Measurements from ENCODE around the gene SOWAHC. TPM values are rescaled to one million over a fixed set of nuclear protein-coding genes. Genes with fewer than 3 reads are reported as not detected.
A peak's percentile ranks its signal among the peaks of the same experiment; 100 is the strongest.
"Not testable (repeated sequence)": the region's sequence is repeated elsewhere in the genome, so short reads cannot be mapped to it uniquely, and the experiment has no call there.

The SOWAHC gene, protein sequence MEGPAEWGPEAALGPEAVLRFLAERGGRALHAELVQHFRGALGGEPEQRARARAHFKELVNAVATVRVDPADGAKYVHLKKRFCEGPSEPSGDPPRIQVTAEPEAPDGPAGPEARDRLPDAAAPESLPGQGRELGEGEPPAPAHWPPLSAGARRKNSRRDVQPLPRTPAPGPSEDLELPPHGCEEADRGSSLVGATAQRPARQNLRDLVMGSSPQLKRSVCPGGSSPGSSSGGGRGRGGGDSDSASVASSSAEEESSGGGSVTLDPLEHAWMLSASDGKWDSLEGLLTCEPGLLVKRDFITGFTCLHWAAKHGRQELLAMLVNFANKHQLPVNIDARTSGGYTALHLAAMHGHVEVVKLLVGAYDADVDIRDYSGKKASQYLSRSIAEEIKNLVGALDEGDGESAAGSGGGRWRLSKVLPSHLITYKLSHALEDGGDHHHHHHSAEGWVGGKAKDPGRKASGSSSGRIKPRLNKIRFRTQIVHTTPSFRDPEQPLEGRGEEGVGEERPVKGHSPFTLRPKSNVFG
- 1 to 10 TPM in 2 of 4 donors, under 1 TPM in 2; 0.75 to 1.1 (median 0.93) TPM for total RNA-seq
- polyA plus RNA-seq, result 1 to 10 TPM in 1 of 3 donors, under 1 TPM in 2; 0.56 to 3.4 (median 0.99) TPM
- long read RNA-seq, donor 1, full-length matches to known transcripts, result 1 of 1 reads
- long read RNA-seq, donor 1, partial matches to known transcripts, result 0 of 1 reads
- long read RNA-seq, donor 1, other reads (novel, unspliced or antisense), result 0 of 1 reads
- long read RNA-seq, donor 2, full-length matches to known transcripts, result 4 of 4 reads
- long read RNA-seq, donor 2, partial matches to known transcripts, result 0 of 4 reads
- long read RNA-seq, donor 2, other reads (novel, unspliced or antisense), result 0 of 4 reads

DNA sequence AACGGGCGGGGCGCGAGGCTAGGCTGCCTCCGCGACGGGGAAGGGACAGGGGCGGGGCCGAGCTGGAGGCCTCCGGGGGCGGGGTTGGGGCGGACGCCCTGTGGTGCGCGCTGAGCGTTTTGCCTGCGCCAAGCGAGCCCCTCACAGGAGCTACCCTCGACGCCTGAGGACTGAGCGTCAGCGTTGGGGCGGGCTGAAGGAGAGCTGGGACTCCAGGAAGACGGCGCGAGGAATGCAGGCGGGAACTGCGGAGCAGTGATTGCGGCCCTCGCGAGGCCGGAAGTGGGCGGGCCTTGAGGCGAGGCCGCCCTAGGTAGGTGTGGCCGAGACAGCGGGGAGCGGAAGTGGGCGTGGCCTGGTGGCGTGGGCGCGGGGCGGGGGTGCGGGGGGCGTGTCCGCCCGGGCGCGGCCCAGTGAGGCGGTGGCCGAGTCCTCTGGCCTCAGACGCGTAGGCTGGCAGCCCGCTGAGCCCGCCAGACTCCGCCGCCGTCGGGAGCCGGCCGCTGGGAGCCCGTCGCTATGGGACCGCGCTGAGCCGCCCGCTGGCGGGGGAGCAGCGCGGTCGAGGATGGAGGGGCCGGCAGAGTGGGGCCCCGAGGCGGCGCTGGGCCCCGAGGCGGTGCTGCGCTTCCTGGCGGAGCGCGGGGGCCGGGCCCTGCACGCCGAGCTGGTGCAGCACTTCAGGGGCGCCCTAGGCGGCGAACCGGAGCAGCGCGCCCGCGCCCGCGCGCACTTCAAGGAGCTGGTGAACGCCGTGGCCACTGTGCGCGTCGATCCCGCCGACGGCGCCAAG lies at the start of gene SOWAHC, which contains the start of gene SEPTIN10:
TSS of gene SOWAHC (plus strand) at position 443 of the 793 bp plus-strand sequence. CDS start at position 569, 126 bp downstream.
TSS of gene SEPTIN10 (minus strand) at position 45 of the 793 bp plus-strand sequence. CDS start 139 bp downstream, outside the sequence.
- peak; percentile 97 to 98 (median 98) for ATAC-seq
- H3K27me3 ChIP-seq (ENCODE audit: insufficient read depth in 3 of 3, low read length in 2 of 3), result no peaks in the 10 kb centered on the region
- TF ChIP-seq, protein P1, sequence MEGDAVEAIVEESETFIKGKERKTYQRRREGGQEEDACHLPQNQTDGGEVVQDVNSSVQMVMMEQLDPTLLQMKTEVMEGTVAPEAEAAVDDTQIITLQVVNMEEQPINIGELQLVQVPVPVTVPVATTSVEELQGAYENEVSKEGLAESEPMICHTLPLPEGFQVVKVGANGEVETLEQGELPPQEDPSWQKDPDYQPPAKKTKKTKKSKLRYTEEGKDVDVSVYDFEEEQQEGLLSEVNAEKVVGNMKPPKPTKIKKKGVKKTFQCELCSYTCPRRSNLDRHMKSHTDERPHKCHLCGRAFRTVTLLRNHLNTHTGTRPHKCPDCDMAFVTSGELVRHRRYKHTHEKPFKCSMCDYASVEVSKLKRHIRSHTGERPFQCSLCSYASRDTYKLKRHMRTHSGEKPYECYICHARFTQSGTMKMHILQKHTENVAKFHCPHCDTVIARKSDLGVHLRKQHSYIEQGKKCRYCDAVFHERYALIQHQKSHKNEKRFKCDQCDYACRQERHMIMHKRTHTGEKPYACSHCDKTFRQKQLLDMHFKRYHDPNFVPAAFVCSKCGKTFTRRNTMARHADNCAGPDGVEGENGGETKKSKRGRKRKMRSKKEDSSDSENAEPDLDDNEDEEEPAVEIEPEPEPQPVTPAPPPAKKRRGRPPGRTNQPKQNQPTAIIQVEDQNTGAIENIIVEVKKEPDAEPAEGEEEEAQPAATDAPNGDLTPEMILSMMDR (IDR thresholded peaks at IDR 0.05), result peak; percentile 3

DNA sequence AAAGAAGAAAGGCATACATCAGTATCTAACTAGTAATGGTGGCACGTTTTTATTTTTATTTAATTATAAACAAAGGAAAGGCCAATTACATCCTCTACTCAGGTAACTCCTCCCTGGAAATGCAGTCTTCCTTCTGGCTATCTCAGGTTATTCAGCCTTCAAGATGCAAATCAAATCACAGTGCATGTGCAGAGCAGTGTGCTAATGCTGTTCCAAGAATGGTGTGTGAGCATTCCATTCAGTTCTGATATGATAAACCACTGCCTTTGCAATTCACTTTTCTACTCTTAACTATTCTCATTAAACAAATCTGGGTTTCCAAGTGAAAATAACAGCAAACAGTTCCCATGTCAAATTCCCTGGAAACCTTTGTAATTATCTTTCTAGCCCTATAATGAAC lies 38.8 kb upstream of the SOWAHC start:
- no peaks in the 10 kb centered on the region for H3K4me1 ChIP-seq
- intact Hi-C loops (cut with DNase I), result no loop called here
- TF ChIP-seq, protein P1 (IDR thresholded peaks at IDR 0.05), result no peak
- DNase-seq (no peak), ATAC-seq (no peak)
- no peaks in the 10 kb centered on the region for H3K27me3 ChIP-seq (ENCODE audit: insufficient read depth in 3 of 3, low read length in 2 of 3)
- no peak overlapping the region for H3K27ac ChIP-seq
- H3K4me3 ChIP-seq, result no peak overlapping the region
- peaks cover 0 to 19% of the 10 kb centered on the region in 2 donors for H3K36me3 ChIP-seq (ENCODE audit: insufficient read depth in 1 of 2, low read depth in 1 of 2)
- H3K9me3 ChIP-seq, result no peaks in the 10 kb centered on the region
- WGBS, 3 donors, result 60 to 68% (median 65%) methylated on average over 1 of the region's 1 CpG

More for the DNA sequence above, at the start of gene SOWAHC, which contains the start of gene SEPTIN10:
- Histone ChIP-seq H3K27ac (peak within 1 kb of the TSS; percentile 97), H3K4me1 (peaks cover 21% of the 10 kb centered on the region), H3K4me3 (peak within 1 kb of the TSS; percentile 77), H3K9me3 (no peaks in the 10 kb centered on the region), H3K36me3 (ENCODE audit: insufficient read depth in 1 of 2, low read depth in 1 of 2) (no peaks in the 10 kb centered on the region)
- WGBS, 3 donors, result 1% methylated on average over 41 to 104 of the region's 104 CpGs
- DNase-seq, result peak; percentile 97 to 98
- intact Hi-C loops (cut with DNase I), result loop anchor here in 1 of 2 donors (5.0 kb wide), 1 partner anchor 123 kb away; no protein-coding TSS in a partner anchor

DNA sequence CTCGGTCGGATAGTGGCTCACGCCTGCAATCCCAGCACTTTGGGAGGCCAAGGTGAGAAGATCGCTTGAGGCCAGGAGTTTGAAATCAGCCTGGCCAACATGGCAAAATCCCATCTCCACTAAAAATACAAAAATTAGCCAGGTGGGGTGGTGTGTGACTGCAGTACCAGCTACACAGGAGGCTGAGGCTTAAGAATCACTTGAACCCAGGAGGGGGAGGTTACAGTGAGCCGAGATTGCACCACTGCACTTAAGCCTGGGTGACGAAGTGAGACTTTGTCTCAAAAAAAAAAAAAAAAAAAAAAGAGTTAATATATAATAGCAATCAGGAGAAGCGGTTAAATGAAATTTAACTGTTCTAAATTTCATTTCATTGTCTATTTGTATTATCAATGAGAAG lies 36.5 kb upstream of the SOWAHC start:
- H3K36me3 ChIP-seq (ENCODE audit: insufficient read depth in 1 of 2, low read depth in 1 of 2), result peaks cover 0 to 15% of the 10 kb centered on the region in 2 donors
- H3K9me3 ChIP-seq; DNase-seq; H3K4me1 ChIP-seq; intact Hi-C loops (cut with DNase I); ATAC-seq; H3K27ac ChIP-seq; H3K27me3 ChIP-seq (ENCODE audit: insufficient read depth in 3 of 3, low read length in 2 of 3); H3K4me3 ChIP-seq: not testable (repeated sequence)
- WGBS, 3 donors, result 94 to 99% (median 98%) methylated on average over 7 of the region's 7 CpGs

DNA sequence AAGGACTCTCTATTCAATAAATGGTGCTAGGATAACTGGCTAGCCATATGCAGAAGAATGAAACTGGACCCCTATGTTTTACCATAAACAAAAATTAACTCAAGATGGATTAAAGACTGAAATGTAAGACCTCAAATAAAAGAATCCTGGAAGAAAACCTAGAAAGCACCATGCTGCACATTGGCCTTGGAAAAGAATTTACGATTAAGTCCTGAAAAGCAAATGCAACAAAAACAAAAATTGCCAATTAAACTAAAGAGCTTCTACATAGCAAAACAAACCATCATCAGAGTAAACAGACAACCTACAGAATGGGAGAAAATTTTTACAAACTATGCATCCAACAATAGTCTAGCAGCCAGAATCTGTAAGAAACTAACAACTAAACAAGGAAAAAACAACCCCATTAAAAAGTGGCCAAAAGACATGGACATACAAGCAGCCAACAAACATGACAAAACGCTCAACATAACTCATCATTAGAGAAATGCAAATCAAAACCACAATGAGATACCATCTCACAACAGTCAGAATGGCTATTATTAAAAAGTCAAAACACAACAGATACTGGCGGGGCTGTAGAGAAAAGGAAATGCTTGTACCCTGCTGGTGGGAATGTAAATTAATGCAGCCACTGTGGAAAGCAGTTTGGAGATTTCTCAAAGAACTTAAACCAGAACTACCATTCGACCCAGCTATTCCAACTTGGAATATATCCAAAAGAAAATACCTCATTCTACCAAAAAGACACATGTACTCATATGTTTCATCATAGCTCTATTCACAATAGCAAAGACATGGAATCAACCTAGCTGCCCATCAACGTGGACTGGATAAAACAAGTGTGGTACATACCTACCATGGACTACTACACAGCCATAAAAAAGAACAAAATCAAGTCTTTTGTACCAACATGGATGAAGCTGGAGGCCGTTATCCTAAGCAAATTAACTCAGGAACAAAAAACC lies 31.0 kb upstream of the SOWAHC start:
- H3K9me3 ChIP-seq, result no peaks in the 10 kb centered on the region
- 91 to 93% (median 92%) methylated on average over 6 of the region's 6 CpGs for WGBS, 3 donors

More for the DNA sequence above, 31.0 kb upstream of the SOWAHC start:
- ATAC-seq (no peak), DNase-seq (no peak)
- H3K4me1 ChIP-seq, result no peaks in the 10 kb centered on the region
- no peak overlapping the region for H3K27ac ChIP-seq
- no peak overlapping the region for H3K4me3 ChIP-seq
- no peaks in the 10 kb centered on the region for H3K27me3 ChIP-seq (ENCODE audit: insufficient read depth in 3 of 3, low read length in 2 of 3)
- intact Hi-C loops (cut with DNase I), result no loop called here
- H3K36me3 ChIP-seq (ENCODE audit: insufficient read depth in 1 of 2, low read depth in 1 of 2), result peaks cover 0 to 14% of the 10 kb centered on the region in 2 donors
- TF ChIP-seq, protein P1 (IDR thresholded peaks at IDR 0.05), result no peak
